Activated CD8-positive, alpha-beta memory T cell treated with anti-CD3 and anti-CD28 coated beads for 1 hour (primary cell): ENCODE results near the gene RSPO4.

Source experiments
- DNase-seq, 2 donors: peaks; one replicate each; pipeline ENCODE4 v3.0.0-alpha.2; 2020; ENCODE audit warnings: low read depth in 1 of 2; ENCODE audit errors: extremely low read depth in 1 of 2

The RSPO4 gene

DNA sequence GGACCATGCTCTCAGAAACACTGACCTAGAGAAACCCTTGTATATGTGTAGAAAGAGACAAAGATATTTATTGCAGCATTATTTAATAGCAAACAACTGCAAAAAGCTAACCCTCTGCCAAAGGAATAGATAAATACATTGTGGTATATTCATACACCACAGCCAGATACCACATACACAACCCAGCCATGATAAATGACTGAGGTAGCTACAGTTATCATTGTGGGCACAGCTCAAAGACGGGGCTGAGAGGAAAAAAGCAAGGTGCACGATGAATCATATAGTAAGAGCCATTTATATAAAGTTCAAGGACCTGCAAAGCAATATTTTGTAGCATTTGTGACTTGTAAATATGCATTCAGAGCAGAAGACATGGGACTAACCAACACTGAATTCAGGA, 30.8 kb downstream of the RSPO4 start:
- no peak for DNase-seq

DNA sequence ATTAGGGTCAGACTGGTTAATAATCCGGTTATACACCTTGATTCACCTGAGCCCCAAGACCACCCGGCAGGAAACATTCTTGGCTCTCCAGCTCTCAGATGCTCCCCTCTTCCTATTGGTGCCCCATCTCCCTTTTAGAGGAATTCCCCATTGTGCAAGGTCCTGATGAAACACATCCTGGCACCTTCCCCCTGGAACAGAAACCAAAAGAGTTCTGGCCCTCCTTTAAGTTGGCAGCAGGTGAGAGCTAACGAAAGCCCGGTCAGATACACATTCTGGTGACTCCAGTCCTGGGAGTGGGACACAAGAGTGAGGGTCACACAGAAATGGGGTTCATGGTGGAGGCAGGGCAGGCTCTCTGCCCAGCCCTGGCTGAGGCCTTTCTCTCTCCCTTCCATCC, 32.2 kb downstream of the RSPO4 start:
- DNase-seq: no peak

DNA sequence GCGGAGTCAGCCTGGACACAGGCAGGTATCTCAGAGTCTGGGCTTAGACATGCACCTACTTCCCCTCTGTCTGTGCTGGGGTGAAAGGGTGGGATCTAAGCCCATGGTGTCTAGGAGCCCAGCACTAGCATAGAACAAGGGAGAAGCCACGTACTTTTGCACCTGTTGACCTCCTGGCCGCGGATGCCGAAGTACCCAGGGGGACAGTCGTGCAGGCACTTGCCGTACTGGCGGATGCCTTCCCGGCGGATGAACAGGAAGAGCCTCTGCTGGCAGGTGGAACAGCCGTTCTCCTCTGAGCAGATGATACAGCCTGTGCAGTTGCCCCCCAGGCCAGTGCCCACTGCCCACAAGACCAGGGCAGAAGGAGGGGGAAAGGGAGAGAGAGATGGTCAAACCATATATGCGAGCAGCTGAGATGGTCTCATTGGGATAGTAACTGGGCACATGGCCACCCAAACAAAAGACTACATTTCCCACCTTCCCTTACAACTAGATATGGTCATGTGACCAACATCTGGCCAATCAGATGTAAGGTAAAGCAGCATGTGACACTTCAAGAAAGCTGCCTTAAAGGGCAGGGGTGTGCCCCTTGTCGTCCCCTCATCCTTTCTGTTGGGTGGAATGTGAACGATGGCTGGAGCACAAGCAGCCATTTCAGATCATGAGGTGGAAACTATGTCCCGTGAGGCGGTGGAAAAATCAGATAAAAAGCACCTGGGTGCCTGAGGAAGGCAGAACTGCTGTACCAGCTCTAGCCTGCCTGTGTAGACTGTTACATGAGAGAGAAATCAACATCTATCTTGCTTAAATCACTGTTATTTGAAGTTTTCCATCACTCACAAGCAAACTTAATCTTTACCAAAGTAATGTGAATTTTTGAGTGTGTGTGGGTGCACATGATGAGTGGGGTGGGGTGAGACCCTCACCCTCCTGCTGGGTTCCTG, 34.0 kb downstream of the RSPO4 start:
- DNase-seq: no peak

DNA sequence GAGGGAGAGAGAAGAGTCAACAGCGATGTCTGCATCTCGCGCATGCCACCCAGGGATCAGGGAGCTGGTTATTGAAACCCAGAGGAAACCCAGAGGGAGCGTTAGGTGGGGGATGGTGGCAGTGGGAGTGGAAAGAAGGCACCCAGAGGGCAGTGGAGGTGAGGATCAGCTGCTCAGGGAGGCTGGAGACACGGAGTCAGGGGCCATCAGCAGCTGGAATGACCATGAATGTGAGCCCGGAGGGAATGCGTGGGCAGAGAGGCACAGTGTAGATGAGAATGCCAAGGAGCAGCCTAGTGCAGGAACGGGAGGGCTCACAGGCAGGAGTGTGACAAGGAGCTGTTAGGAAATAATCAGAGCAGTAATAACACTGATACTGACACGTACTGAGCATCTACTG, 36.2 kb downstream of the RSPO4 start:
- DNase-seq: no peak

DNA sequence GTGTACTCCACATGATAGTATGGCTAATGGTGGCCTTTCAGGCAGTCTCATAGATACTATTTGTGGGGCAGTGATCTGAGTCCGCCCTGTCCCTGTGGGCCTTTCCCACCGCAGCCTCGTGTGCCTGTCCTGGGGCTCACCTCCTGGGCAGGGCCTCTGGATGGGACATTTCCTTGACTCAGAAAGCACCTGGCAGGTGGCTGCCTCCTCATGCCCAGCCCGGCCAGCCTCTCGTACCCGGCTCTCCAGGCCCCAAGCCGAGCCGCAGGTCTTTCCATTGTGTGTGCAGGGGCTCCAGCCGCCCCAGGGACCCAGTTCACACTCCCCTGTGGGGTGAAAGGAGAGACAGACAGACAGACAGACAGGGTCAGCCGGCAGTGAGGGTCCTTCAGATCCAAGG, 38.3 kb downstream of the RSPO4 start:
- no peak for DNase-seq

DNA sequence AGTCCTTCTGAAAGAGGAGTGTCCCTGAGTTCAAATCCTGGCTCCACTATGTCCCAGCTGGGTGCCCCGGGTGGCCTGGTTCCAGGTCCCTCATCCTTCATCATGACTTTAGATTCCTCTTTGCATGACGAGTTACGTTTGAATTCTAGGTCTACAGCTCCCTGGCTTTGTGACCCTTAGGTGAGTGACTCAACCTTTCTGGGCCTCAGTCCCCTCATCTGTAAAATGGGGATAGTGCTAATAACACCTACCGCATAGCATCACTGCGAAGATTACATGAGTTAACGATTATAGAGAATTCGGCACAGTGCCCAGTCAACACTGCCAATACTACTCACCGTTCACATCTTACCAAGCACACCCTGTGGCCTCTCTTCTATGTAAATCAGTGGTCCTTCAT, 39.4 kb downstream of the RSPO4 start:
- no peak for DNase-seq

DNA sequence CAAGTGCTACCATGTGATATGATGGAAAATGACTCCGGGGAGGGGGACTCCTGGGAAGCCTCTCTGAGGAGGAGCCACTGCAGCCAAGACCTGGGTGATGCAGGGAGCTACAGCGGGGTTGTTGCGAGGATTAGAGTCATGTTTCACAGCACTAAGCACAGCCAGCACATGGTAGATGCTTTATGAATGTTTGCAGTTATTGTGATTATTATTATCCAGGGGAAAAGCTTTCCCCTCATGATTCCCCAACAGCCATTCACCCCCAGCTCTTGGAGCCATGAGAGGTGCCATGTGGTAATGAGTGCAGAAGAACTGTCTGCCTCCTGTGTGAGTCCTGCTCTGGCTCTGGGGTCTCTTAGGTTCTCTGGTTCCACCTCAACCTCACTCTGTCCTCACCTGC, 39.9 kb downstream of the RSPO4 start:
- DNase-seq: no peak

DNA sequence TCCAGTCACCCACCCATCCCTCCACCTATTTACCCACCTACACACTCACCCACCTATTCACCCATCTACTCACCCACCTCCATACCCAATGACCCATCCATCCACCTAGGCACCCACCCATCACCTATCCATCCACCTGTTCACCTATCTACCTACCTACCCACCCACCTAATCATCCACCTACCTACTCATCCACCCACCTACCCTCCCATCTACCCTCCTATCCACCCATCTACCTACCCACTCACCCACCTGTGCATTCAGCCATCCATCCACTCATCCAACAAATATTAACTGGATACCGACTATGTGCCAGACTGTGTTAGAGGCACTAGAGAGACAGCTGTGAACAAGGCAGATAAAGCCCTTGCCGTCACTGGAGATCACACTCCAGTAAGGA, 40.3 kb downstream of the RSPO4 start:
- no peak for DNase-seq

DNA sequence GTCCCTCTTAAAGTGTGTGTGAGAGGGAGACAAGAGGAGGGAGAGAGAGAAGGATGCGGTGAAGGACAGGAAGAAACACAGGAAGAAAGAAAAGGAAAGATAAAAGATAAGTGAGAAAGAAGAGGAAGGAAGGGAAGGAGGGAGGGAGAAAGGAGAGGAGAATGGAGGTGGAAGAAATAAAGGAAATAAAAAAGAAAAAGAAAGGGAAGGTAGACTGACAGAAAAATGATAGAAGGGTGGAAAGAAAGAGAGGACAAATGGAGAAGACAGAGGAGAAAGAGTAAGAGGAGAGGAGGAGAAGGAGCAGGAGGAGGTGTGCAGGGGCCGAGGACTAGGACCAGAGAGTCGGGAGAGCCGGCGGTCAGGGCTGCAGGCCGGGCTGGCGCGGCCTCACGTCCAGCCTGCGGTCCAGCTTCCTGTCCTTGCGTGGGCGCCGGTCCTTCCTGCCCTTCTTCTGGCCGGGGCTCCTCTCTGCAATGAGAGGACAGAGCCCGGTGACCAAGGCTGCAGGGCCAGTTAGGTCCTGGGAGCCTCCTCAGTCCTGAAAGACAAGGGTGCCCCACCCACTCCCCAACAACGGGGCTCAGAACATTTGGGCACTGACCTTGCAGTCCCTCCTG, 42.0 kb downstream of the RSPO4 start:
- no peak for DNase-seq

DNA sequence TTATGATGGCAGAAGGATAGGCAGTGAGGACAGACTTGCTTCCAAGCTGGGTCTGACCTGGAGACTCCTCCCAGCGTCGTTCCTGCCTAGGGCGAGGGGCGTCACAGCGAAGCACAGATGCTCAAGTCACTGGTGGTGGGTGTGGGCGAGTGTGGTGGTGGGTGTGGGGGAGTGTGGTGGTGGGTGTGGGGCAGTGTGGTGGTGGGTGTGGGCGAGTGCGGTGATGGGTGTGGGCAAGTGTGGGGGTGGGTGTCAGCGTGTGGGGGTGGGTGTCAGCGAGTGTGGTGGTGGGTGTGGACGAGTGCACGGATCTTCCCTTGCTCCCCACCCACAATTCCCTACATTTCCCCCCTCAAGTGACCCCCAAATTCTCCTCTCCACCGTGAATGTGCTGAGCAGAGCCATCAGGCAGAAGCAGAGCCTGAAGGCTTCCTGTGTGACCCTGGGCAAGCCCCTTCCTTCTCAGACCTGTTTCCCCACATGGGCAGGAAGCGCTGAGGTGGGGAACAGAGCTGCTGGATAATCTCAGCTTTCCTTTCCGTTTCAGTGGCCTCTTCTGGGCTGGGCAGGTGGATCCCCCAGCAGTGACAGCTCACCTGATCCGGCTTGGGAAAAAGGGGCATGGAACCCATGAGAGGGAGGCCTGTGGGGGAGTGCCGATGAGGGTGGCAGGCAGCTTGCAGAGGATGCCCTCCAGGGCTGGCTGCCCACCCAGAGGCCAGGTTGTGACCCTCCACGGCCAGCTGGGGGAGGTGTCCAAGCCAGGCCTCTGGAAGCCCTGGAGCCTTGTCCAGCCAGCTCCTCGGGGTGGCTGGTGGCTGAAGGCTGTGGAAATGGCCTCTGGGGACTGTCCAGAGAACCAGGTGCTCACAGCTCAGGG, 42.9 kb downstream of the RSPO4 start:
- DNase-seq: no peak

DNA sequence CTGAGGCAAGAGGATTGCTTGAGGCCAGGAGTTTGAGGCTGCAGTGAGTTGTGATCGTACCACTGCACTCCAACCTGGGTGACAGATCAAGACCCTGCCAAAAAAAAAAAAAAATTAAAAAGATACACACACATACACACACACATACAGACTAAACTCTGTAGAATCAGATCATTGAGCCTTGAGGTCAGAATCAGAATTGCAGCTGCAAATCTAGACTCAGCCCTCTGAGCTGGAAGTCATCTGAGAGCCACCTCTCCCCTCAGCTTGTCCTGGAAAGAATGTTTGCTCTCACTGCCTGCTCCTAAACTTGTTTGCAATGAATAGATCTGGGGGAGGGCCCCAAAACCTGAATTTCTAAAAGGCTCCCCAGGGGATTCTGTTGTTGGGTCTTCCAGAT, 44.6 kb downstream of the RSPO4 start:
- no peak for DNase-seq

DNA sequence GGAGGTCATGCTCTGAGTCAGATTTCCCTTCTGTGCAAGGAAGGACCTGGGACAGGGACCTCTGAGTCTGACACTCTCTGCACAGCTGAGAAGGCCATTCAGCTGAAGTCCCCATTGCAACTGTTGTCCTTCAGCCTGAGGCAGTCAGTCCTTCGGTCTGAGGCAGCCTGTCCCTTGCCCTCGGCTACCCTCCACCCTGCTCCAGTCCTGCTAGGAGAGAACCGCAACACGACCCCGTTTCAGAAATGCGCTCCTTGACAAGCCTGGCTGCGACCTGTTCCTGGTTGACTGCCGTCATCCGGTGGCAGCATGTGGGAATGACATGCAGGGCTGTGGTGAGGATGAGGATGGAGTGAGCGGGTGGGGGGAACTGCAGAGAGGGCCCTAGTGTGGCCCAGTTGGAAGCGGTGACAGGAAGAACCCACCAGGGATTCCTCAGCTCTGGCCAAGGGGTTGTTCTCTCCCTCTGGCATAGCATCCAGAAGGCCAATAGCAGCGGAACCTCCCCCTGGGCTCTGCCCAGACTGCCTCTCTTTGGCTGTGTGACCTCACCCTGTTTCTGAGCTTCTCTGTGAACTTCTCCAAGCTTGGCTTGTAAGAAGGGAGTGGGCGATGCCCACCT, 45.7 kb downstream of the RSPO4 start:
- peak; percentile 19 to 53 for DNase-seq

DNA sequence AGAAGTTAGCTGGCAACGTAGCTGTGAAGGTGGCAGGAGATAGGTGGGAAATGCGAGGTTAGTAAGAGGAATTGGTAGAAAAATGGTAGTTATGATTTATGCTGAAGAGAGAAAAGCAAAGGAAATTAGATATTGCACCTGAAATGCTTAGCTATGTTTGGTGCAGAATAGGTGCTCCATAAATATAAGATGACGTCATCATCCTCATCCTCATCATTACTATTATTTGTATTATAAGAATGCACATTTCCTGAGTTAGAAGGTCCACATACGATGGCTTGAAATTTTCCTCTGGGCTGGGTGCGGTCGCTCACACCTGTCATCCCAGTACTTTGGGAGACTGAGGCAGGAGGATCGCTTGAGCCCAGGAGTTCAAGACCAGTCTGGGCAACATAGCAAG, 46.5 kb downstream of the RSPO4 start:
- no peak for DNase-seq

DNA sequence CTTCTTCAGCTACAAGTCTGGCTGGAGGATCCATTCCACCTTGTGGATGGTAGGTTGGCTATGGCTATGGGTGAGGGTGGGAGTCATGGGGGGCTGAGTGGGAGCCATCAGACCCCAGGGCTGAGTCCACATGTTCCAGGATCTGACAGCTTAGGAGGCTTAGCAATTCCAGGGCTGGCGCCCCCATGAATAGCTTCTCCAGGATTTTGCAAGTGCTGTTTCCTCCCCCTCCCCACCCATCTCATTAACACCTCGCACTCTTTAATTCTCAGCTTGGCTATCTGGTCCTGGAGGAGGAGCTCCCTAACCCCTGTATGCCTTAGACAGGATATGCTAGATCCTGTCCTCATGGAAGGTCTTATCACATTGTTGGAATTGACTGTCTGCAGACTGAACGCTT, 47.0 kb downstream of the RSPO4 start:
- no peak for DNase-seq

DNA sequence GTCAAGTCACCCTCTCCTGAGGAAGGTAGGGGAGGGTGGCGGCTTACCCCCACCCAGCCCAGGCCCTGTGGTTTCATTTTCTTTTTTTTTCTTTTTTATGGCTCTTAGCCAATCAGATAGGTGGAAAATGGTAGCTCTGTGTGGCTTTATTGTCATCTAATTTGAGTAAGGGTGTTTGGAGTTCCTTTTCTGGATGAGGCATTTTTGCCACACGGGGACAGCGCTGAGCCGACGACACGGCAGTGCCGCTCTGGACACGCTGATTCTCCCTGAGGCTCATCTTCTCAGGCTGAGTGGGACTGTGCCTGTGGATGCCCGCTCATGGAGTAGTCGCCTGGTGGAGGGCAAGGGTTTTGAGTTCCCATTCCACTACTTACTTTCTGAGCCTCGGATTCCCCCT, 48.4 kb downstream of the RSPO4 start:
- DNase-seq: no peak

DNA sequence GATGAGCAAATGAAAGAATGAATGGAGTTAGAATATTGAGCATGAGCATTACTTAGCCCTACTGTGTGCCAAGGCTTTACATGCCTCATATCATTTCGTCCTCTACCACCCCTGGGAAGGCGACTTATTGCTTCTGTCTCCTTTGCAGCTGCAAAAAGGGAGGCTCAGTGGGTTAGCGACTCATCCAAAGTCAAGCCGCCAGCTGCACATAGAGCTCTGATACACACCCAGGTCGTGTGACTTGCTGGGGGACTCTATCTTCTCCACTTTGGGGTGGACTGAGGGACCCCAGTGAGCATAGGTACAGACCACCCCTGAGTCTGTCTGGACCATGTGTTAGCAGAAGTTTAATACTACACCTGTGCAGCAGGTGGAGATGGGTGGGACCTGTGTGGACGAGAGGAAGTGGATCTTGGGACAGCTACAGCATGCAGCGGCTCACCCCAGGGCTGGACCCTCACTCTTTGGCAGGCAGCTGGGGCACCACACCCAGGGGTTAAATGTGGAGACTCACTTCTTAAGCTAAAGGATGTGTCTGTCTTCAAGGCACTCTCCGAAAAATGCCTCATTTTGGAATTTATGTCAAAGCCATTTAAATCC, 49.8 kb downstream of the RSPO4 start:
- no peak for DNase-seq

DNA sequence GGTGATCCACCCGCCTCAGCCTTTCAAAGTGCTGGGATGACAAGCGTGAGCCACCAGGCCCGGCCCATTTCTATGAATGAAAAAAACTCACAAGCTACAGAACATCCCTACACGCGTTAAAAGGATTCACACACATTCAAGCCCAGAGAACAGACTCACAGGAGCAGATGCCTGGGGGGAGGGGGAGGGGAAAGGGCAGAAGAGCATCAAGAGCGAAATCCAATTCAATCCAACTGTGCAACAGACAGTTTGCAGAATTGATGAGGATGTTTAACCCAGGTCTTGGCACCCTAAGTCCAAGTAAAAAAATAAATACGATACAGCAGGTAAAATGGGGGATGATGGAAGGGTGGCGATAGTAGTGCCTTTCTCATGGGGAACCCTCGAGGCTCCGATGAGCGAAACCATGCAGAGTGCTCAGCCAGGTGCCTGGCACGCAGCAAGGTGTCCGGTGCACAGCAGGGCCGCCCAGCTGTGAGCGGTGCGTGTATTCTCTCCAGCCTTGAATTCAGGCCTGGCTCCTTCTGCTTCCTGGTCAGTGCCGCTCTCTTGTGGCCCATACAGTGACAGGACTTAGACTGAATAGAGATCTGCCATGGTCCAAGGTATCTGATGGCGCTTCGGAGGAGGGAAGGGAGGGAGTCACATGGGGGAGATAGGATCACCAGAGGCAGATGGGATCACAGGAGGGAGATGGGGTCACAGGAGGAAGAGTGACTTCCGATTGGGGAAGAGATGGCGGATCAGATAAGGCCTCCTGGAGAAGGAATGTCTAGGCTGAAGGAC, 50.5 kb downstream of the RSPO4 start:
- no peak for DNase-seq

DNA sequence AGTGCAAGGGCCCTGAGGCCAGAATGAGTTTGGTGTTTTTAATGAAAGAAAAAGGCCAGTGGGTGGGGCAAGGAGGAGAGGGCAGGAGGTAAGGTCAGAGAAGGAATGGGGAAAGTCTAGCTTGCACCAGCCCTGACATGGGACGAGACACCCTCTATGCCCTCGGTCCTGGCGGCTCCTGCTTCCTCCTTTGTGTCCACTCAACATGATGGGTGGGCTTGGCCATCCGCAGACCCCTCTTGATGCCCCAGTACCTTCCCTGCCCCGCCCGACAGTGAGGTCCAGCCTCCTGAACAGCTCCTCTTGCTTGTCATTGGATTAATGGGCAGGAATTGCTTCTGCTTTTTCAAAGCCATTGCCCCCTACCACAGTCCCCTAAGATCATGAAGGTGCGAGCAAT, 52.4 kb downstream of the RSPO4 start:
- no peak for DNase-seq

DNA sequence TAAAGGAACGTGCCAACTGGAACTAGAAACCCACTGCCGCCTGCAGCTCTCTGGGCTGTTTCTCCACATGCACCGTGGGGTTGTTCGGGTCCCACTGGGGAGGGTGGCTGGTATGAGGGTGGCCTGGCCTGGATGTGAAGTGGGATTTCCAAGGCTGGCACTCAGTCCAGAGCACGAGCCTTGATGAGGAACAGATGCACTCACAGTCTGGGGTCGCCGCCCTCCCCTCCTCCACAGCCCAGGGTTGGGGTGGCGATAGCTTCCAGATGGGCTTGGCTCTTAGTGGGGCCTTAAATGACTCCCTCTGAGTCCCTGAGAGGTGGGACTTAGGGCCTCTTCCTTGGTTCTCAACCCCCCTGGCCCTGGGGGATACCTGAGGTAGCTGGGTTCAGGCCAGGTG, 55.3 kb downstream of the RSPO4 start:
- no peak for DNase-seq

DNA sequence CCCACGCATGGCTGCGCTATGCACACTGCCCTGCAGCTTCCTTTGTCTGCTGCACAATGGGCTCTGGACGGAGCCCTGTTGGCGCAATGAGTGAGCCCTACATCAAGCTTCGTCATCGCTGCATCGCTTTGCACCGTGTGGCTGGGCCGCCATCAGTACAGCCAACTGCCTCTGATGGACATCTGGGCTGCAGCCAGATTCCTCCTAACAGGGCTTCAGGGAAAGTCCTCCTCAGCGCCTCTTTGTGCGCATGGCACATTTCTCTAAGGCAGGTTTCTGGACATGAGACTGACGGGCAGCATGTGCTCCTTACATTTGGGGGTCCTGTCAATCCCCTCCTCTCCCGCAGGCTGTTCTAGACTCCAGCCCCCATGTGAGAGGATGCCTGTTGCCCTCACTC, 56.3 kb downstream of the RSPO4 start:
- no peak for DNase-seq
